Measurements from ENCODE around the gene CLCN7.

- TF ChIP-seq CTCF (IDR thresholded peaks at IDR 0.05) (no peak), POLR2A (IDR thresholded peaks at IDR 0.05) (no peak), EP300 (IDR thresholded peaks at IDR 0.05) (no peak), POLR2AphosphoS5 (IDR thresholded peaks at IDR 0.05) (no peak)
Measured at GRCh38 chr16:1497014-1497598, 22.3 kb upstream of the CLCN7 start.

Measured in stomach (tissue), 4 donors.